Fibroblast of lung (primary cell): ENCODE results near the gene PLEKHA8.

Experiments
- EZH2 ChIP-seq: IDR thresholded peaks from 2 replicates; pipeline ENCODE4 v1.5.1; 2012; ENCODE audit warnings: low read length, control low read depth, mild to moderate bottlenecking; ENCODE audit errors: missing control alignments
- TF ChIP-seq, protein P1 (sequence below), 2 donors: IDR thresholded peaks in 1 of 2; conservative IDR thresholded peaks in 1 of 2; 1 replicate in 1 of 2; 2 replicates in 1 of 2; pipeline ENCODE4 v1.5.1; 2011 to 2012; ENCODE audit warnings: low read length in 2 of 2, control low read depth in 1 of 2, inconsistent platforms in 1 of 2, low read depth in 1 of 2, mild to moderate bottlenecking in 1 of 2

- TF ChIP-seq, protein P1, sequence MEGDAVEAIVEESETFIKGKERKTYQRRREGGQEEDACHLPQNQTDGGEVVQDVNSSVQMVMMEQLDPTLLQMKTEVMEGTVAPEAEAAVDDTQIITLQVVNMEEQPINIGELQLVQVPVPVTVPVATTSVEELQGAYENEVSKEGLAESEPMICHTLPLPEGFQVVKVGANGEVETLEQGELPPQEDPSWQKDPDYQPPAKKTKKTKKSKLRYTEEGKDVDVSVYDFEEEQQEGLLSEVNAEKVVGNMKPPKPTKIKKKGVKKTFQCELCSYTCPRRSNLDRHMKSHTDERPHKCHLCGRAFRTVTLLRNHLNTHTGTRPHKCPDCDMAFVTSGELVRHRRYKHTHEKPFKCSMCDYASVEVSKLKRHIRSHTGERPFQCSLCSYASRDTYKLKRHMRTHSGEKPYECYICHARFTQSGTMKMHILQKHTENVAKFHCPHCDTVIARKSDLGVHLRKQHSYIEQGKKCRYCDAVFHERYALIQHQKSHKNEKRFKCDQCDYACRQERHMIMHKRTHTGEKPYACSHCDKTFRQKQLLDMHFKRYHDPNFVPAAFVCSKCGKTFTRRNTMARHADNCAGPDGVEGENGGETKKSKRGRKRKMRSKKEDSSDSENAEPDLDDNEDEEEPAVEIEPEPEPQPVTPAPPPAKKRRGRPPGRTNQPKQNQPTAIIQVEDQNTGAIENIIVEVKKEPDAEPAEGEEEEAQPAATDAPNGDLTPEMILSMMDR (conservative IDR thresholded peaks at IDR 0.05 in 1 of 2, IDR thresholded peaks at IDR 0.05 in 1 of 2; ENCODE audit: low read depth in 1 of 2, low read length in 2 of 2): no peak
- TF ChIP-seq EZH2: no peak
Measured at GRCh38 chr7:30057741-30058140, 29.5 kb downstream of the PLEKHA8 start.
